Smooth muscle cell (in vitro differentiated cells): Measurements from ENCODE around the gene TTLL8. TPM values are rescaled to one million over a fixed set of nuclear protein-coding genes. Genes with fewer than 3 reads are reported as not detected.

Experiments
- DNase-seq: peaks from one replicate; lab custom pipeline; 2025; ENCODE audit not compliant: unreplicated experiment; lab: John Stamatoyannopoulos, UW
- H2AFZ ChIP-seq: fragments of 200-600 bp; sonication (generic); 2 replicates; pipeline ENCODE4 v1.6.0; 2016; ENCODE audit warnings: antibody characterized with exemption, low read depth, mild to moderate bottlenecking
- H3F3A ChIP-seq: fragments of 200-600 bp; sonication (generic); 2 replicates; pipeline ENCODE4 v1.6.0; 2017; ENCODE audit warnings: antibody characterized with exemption, low read depth
- H3K27ac ChIP-seq: fragments of 200-600 bp; sonication (generic); 2 replicates; pipeline ENCODE4 v1.5.1; 2016; ENCODE audit warnings: low read depth, mild to moderate bottlenecking
- H3K27me3 ChIP-seq: fragments of 200-600 bp; sonication (generic); 2 replicates; pipeline ENCODE4 v1.6.1; 2016; ENCODE audit warnings: low read depth, mild to moderate bottlenecking
- H3K36me3 ChIP-seq: fragments of 200-600 bp; sonication (generic); 2 replicates; pipeline ENCODE4 v1.5.1; 2016; ENCODE audit warnings: low read depth
- H3K4me1 ChIP-seq: fragments of 200-600 bp; sonication (generic); 2 replicates; pipeline ENCODE4 v1.5.1; 2016; ENCODE audit warnings: low read depth
- H3K4me2 ChIP-seq: fragments of 200-600 bp; sonication (generic); 2 replicates; pipeline ENCODE4 v1.6.0; 2016; ENCODE audit warnings: mild to moderate bottlenecking
- H3K4me3 ChIP-seq: fragments of 200-600 bp; sonication (generic); 2 replicates; pipeline ENCODE4 v1.5.1; 2016; ENCODE audit warnings: mild to moderate bottlenecking
- H3K79me2 ChIP-seq: fragments of 200-600 bp; sonication (generic); 2 replicates; pipeline ENCODE4 v1.6.0; 2016; ENCODE audit warnings: low read depth, mild to moderate bottlenecking
- H3K9ac ChIP-seq: fragments of 200-600 bp; sonication (generic); 2 replicates; pipeline ENCODE4 v1.6.0; 2016; ENCODE audit warnings: low read depth
- H3K9me3 ChIP-seq: fragments of 200-600 bp; sonication (generic); replicated peaks from 2 replicates; pipeline ENCODE4 v1.5.1; 2016; ENCODE audit warnings: low read depth
- H4K20me1 ChIP-seq: fragments of 200-600 bp; sonication (generic); 2 replicates; pipeline ENCODE4 v1.6.0; 2016; ENCODE audit warnings: low read depth
- WGBS: methylation state at CpG from one replicate; pipeline ENCODE4 v1.1.7; 2016; ENCODE audit warnings: low lambda C conversion rate; 5-methylcytosine and 5-hydroxymethylcytosine counted together
- polyA plus RNA-seq: library from polyadenylated mRNA; unstranded; fragments of >200 nt; fragmentation: Nextera tagmentation; extraction: Ambion mirVana; gene quantifications from 2 replicates; pipeline ENCODE4 v1.2.1, GENCODE V29; 2016
- total RNA-seq: library from RNA; depleted of rRNA; stranded (reverse); fragments of >200 nt; gene quantifications from 2 replicates; pipeline ENCODE4 v1.2.3, GENCODE V29; 2014
- TF ChIP-seq, protein P1 (sequence below): fragments of 200-600 bp; sonication (generic); IDR thresholded peaks from 2 replicates; pipeline ENCODE4 v1.5.1; 2017; ENCODE audit warnings: borderline replicate concordance, mild to moderate bottlenecking, antibody characterized with exemption; ENCODE audit not compliant: insufficient read depth, poor library complexity, severe bottlenecking

Gene TTLL8
- total and polyA plus RNA-seq, 2 experiments from 2014 or later = 0.10 TPM; not detected in 1

GRCh38 chr22:50072714-50073538 lies 14.8 kb upstream of the TTLL8 start:
- H3K9me3 ChIP-seq = no peaks in the 10 kb centered on the region
- H3K27ac ChIP-seq = no peak overlapping the region
- 95% methylated on average over 28 of the region's 28 CpGs for WGBS
- TF ChIP-seq, protein P1, sequence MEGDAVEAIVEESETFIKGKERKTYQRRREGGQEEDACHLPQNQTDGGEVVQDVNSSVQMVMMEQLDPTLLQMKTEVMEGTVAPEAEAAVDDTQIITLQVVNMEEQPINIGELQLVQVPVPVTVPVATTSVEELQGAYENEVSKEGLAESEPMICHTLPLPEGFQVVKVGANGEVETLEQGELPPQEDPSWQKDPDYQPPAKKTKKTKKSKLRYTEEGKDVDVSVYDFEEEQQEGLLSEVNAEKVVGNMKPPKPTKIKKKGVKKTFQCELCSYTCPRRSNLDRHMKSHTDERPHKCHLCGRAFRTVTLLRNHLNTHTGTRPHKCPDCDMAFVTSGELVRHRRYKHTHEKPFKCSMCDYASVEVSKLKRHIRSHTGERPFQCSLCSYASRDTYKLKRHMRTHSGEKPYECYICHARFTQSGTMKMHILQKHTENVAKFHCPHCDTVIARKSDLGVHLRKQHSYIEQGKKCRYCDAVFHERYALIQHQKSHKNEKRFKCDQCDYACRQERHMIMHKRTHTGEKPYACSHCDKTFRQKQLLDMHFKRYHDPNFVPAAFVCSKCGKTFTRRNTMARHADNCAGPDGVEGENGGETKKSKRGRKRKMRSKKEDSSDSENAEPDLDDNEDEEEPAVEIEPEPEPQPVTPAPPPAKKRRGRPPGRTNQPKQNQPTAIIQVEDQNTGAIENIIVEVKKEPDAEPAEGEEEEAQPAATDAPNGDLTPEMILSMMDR = no peak
- H3K36me3 ChIP-seq = no peaks in the 10 kb centered on the region
- H3K4me1 ChIP-seq = no peaks in the 10 kb centered on the region
- no peaks in the 10 kb centered on the region for H4K20me1 ChIP-seq
- H3K9ac ChIP-seq = no peak overlapping the region
- no peak overlapping the region for H3K4me3 ChIP-seq
- H3K27me3 ChIP-seq = no peaks in the 10 kb centered on the region
- H3K4me2 ChIP-seq = no peak overlapping the region
- H2AFZ ChIP-seq = no peak overlapping the region
- H3F3A ChIP-seq = no peaks in the 10 kb centered on the region
- no peaks in the 10 kb centered on the region for H3K79me2 ChIP-seq
- DNase-seq = no peak

GRCh38 chr22:50072167-50072555 lies 14.1 kb upstream of the TTLL8 start:
- Histone ChIP-seq H3K27me3 (no peaks in the 10 kb centered on the region), H3K4me3 (no peak overlapping the region), H3K27ac (no peak overlapping the region), H3K9me3 (no peaks in the 10 kb centered on the region), H3K36me3 (no peaks in the 10 kb centered on the region), H3F3A (no peaks in the 10 kb centered on the region), H3K4me1 (no peaks in the 10 kb centered on the region), H4K20me1 (no peaks in the 10 kb centered on the region), H3K9ac (no peak overlapping the region), H3K79me2 (no peaks in the 10 kb centered on the region), H3K4me2 (no peak overlapping the region), H2AFZ (no peak overlapping the region)
- no peak for DNase-seq
- 97% methylated on average over 9 of the region's 9 CpGs for WGBS
- TF ChIP-seq, protein P1 = no peak

GRCh38 chr22:50071432-50072166 lies 13.5 kb upstream of the TTLL8 start:
- Histone ChIP-seq H3F3A (no peaks in the 10 kb centered on the region), H3K79me2 (no peaks in the 10 kb centered on the region), H3K4me2 (no peak overlapping the region), H3K36me3 (no peaks in the 10 kb centered on the region), H3K27ac (no peak overlapping the region), H3K27me3 (no peaks in the 10 kb centered on the region), H3K4me3 (no peak overlapping the region), H3K4me1 (no peaks in the 10 kb centered on the region), H2AFZ (no peak overlapping the region), H3K9me3 (no peaks in the 10 kb centered on the region), H3K9ac (no peak overlapping the region), H4K20me1 (no peaks in the 10 kb centered on the region)
- TF ChIP-seq, protein P1 = no peak
- WGBS = 93% methylated on average over 14 of the region's 14 CpGs
- DNase-seq = no peak
